GM12878 (cell line): ENCODE measurements around the gene CCM2. TPM values are rescaled to one million over a fixed set of nuclear protein-coding genes. Genes with fewer than 3 reads are reported as not detected.
A peak's percentile ranks its signal among the peaks of the same experiment; 100 is the strongest.

Experiments used
- BCL3 ChIP-seq: IDR thresholded peaks from 2 replicates; pipeline ENCODE4 v1.6.1; 2011; ENCODE audit warnings: borderline replicate concordance, low read depth, mild to moderate bottlenecking, moderate library complexity, low read length; ENCODE audit not compliant: insufficient read depth, poor library complexity, severe bottlenecking
- CREB1 ChIP-seq: IDR thresholded peaks from 2 replicates; pipeline ENCODE4 v1.6.1; 2012; ENCODE audit warnings: low read depth, mild to moderate bottlenecking, inconsistent platforms
- CREM ChIP-seq: IDR thresholded peaks from 2 replicates; pipeline ENCODE4 v1.6.1; 2014; ENCODE audit warnings: antibody characterized with exemption, low read depth
- E2F4 ChIP-seq: IDR thresholded peaks from 2 replicates; pipeline ENCODE4 v1.6.1; 2012; ENCODE audit warnings: low read depth, low read length, improper control_type of control experiment
- EED ChIP-seq: sonication (generic); IDR thresholded peaks from 2 replicates; pipeline ENCODE4 v1.6.1; 2016; ENCODE audit warnings: antibody characterized with exemption, low read depth
- EZH2 ChIP-seq: IDR thresholded peaks from 2 replicates; pipeline ENCODE4 v1.6.1; 2012; ENCODE audit warnings: low read depth, mild to moderate bottlenecking, control low read depth, inconsistent platforms, low read length, borderline replicate concordance; ENCODE audit not compliant: control insufficient read depth
- HDAC2 ChIP-seq: fragments of 200-600 bp; sonication (generic); IDR thresholded peaks from 2 replicates; pipeline ENCODE4 v1.6.1; 2017
- IRF3 ChIP-seq: fragments of 450-650 bp; IDR thresholded peaks from 2 replicates; pipeline ENCODE4 v1.6.1; 2014; ENCODE audit warnings: mild to moderate bottlenecking
- JUND ChIP-seq: IDR thresholded peaks from 2 replicates; pipeline ENCODE4 v1.6.1; 2012; ENCODE audit warnings: low read depth, mild to moderate bottlenecking, low read length, improper control_type of control experiment, moderate library complexity
- MTA3 ChIP-seq: IDR thresholded peaks from 2 replicates; pipeline ENCODE4 v1.6.1; 2012; ENCODE audit warnings: low read length, inconsistent platforms, borderline replicate concordance
- NR2C1 ChIP-seq: fragments of 450-650 bp; IDR thresholded peaks from 2 replicates; pipeline ENCODE4 v1.6.1; 2017; ENCODE audit warnings: antibody characterized with exemption, mild to moderate bottlenecking, moderate library complexity
- PAX8 ChIP-seq: fragments of 450-650 bp; IDR thresholded peaks from 2 replicates; pipeline ENCODE4 v1.6.1; 2017; ENCODE audit warnings: mild to moderate bottlenecking, moderate library complexity
- PBX3 ChIP-seq: IDR thresholded peaks from 2 replicates; pipeline ENCODE4 v1.6.1; 2011; ENCODE audit warnings: mild to moderate bottlenecking, low read depth, low read length, moderate library complexity; ENCODE audit not compliant: insufficient replicate concordance
- POU2F2 ChIP-seq: IDR thresholded peaks from 3 replicates; pipeline ENCODE4 v1.6.1; 2011; ENCODE audit warnings: low read depth, mild to moderate bottlenecking, low read length, borderline replicate concordance
- RAD21 ChIP-seq: IDR thresholded peaks from 2 replicates; pipeline ENCODE4 v1.6.1; 2011; ENCODE audit warnings: mild to moderate bottlenecking, low read depth, low read length, moderate library complexity; ENCODE audit not compliant: insufficient read depth
- RBBP5 ChIP-seq: fragments of 200-600 bp; sonication (generic); conservative IDR thresholded peaks from 2 replicates; pipeline ENCODE4 v1.6.1; 2016
- SKIL ChIP-seq: fragments of 450-650 bp; IDR thresholded peaks from 2 replicates; pipeline ENCODE4 v1.6.1; 2017; ENCODE audit warnings: mild to moderate bottlenecking, low read depth, inconsistent platforms; ENCODE audit not compliant: poor library complexity, severe bottlenecking
- SMAD1 ChIP-seq: fragments of 450-650 bp; IDR thresholded peaks from 2 replicates; pipeline ENCODE4 v1.6.1; 2018; ENCODE audit warnings: mild to moderate bottlenecking, low read depth; ENCODE audit not compliant: partially characterized antibody
- SMC3 ChIP-seq: IDR thresholded peaks from 2 replicates; pipeline ENCODE4 v1.6.1; 2011; ENCODE audit warnings: low read length, improper control_type of control experiment, borderline replicate concordance
- SPI1 ChIP-seq: IDR thresholded peaks from 2 replicates; pipeline ENCODE4 v1.6.1; 2011; ENCODE audit warnings: low read depth, mild to moderate bottlenecking, low read length, moderate library complexity, borderline replicate concordance; ENCODE audit not compliant: insufficient read depth
- TCF12 ChIP-seq: IDR thresholded peaks from 2 replicates; pipeline ENCODE4 v1.6.1; 2011; ENCODE audit warnings: low read depth, mild to moderate bottlenecking, low read length
- ZNF24 ChIP-seq: fragments of 450-650 bp; IDR thresholded peaks from 2 replicates; pipeline ENCODE4 v1.6.1; 2017; ENCODE audit warnings: antibody characterized with exemption, mild to moderate bottlenecking
- ZSCAN29 ChIP-seq: fragments of 450-650 bp; IDR thresholded peaks from 2 replicates; pipeline ENCODE4 v1.6.1; 2017; ENCODE audit warnings: mild to moderate bottlenecking, moderate library complexity
- polyA plus RNA-seq, 11 experiments: library from polyadenylated mRNA; depleted of rRNA in 4 of 11; unstranded in 6 of 11; stranded (reverse) in 5 of 11; fragments of >200 nt; fragmentation: Nextera tagmentation in 4 of 11; fragmentation: Illumina TruSeq in 1 of 11; extraction: Ambion mirVana in 4 of 11; extraction: Trizol in 1 of 11; gene quantifications; 1 replicate in 1 of 11; 2 replicates in 10 of 11; pipeline versions ENCODE4 v1.2.1 to v1.2.3, GENCODE V29; 2011 to 2016; ENCODE audit warnings: inconsistent platforms in 2 of 11, missing spikeins in 2 of 11, low read depth in 1 of 11
- total RNA-seq, 4 experiments: library from RNA; depleted of rRNA in 3 of 4; stranded (reverse); fragments of >200 nt in 3 of 4; fragmentation: Illumina TruSeq in 1 of 4; extraction: Trizol in 1 of 4; gene quantifications; 2 replicates each; pipeline versions ENCODE4 v1.2.1 to v1.2.3, GENCODE V29; 2013 to 2021

Gene CCM2
- total and polyA plus RNA-seq, 10 of the 15 experiments (the other 5 are each of a cell fraction or from before 2014, with no cell fraction given): 1.00 to 82.3 (median 48.7) TPM

GRCh38 chr7:44999245-45000092 is 532 bp upstream of the CCM2 start (continued):
- TF ChIP-seq SKIL (peak; percentile 43), HDAC2 (no peak), ZNF24 (no peak), RBBP5 (no peak), EED (no peak), ZSCAN29 (no peak), PAX8 (no peak), E2F4 (peak; percentile 95), BCL3 (no peak), SMC3 (no peak), POU2F2 (0 out of 3 replicates have a peak, but pooled peaks have one; percentile 25), PBX3 (peak; percentile 80), CREB1 (peak; percentile 72; the same call in 1 of the 2 replicates), SPI1 (no peak), IRF3 (no peak), NR2C1 (no peak), TCF12 (0 out of 2 replicates have a peak, but pooled peaks have one; percentile 6), EZH2 (no peak), CREM (peak; percentile 61), JUND (no peak), SMAD1 (no peak), RAD21 (no peak), MTA3 (no peak)
